CD1c-positive myeloid dendritic cell (primary cell): Measurements from ENCODE around the gene DPYSL3.
A peak's percentile ranks its signal among the peaks of the same experiment; 100 is the strongest.

ENCODE experiments used
- DNase-seq: peaks from one replicate; pipeline ENCODE4 v3.0.0-alpha.2; 2016; ENCODE audit errors: extremely low spot score

DPYSL3 gene

GRCh38 chr5:147403651-147404640 lies 105.9 kb downstream of the DPYSL3 start:
- DNase-seq: peak; percentile 65

DNA sequence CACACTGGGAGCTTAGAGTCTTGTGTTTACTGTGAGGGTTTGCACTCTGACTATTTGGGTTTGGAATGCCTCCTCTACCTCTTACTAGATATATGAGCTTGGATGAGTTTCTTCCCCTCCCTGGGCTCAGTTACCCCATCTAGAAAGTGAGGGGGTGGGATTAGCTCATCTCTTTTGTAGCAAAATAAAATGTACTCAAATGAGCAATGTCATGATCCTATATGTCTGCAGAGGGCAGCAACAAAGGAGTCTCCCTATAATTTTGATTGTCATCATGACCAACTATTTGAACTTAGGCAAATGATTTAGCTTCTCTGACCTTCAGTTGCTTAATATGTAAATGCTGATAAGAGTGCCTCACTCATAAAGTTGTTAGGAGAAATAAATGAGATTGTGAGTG lies 109.0 kb downstream of the DPYSL3 start:
- DNase-seq: no peak

GRCh38 chr5:147400126-147400809 lies 109.6 kb downstream of the DPYSL3 start:
- DNase-seq: no peak

GRCh38 chr5:147398860-147399259 lies 111.0 kb downstream of the DPYSL3 start:
- DNase-seq: no peak

DNA sequence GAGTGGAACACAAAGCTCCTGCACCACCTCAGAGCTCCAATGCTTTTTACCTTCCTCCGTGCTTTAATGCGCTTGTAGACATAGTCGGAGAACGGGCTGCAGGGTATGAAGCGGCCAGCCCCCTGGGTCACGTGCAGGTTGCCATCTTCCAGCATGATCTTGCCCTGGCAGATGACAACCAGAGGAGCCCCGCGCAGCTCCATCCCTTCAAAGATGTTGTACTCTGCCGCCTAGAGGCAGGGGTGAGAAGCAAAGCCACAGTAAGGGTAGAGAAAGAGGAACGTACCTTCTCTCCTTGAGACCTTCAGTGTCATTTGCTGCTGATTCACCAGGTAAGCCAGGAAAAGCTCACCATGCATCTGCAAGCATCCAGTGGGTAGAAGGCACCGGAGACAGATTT lies 112.3 kb downstream of the DPYSL3 start:
- DNase-seq: no peak

DNA sequence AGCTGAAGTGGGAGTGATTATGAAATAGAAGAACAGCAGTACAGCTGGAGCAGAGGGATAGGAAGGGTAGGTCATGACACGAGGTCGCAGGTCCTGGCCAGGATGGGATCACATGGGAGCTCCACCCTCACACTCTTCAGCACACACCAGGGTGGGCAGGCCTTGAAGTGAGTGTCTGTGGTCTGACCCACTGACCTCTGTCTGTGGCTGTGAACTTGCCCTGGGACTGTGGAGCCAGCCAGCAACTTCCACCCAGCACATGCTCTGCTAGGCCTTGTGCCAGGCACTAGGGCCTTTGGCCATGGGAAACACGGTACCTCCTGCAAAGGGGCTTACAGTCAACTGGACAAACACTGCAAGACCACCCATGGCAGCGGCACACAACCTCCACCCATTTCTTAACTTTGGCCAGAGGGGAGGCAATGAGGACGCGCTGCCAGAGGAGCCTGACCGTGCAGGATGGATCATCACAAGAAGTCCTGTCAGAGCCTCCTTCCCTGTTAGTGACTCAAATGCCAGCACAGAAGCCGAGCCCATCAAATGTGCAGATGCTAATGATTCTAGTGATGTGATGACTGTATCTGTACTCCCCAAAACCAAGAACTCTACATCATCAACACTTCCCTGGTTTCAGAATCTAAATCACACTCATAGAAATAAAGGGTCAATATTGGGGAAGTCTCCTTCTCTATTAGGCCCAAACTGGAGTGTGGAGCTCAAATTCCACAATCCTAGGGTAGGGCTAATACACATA lies 113.6 kb downstream of the DPYSL3 start:
- DNase-seq: no peak

DNA sequence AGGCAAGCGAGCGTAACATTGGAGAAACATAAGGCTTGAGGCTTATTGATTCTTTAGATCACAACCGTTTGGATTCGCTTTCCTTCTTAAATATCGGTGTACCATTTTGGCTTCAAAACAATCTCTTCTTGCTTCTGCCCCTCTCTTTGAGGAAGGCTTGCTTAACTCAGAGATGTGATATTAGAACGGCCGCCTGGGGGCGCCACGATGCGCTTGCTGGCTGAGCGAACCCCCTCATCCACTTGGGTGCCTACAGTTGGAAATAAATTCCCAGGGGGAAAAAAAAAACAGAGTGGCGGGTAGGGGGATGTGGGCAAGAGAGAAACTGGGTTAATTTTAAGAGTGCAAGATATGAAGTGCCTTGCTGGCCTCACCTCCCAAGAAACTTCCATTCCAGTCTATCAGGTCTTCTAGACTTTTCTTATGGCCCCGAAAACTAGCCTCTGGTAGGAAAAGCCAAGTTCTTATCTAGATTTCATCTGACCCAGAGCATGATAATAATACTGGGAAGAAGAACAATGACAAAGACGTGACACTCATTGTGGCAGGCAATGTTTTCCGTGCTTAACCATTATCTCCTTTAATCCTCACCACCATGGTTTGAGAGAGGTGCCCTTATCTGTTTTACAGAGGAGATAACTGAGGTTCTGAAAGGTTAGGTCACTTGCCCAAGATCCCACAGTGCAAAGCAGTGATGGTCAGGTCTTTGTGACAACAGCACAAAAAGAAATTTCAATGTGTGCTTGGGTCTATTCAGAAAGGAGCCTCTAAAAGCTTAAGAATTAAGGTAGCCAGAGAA lies 115.8 kb downstream of the DPYSL3 start:
- DNase-seq: no peak

DNA sequence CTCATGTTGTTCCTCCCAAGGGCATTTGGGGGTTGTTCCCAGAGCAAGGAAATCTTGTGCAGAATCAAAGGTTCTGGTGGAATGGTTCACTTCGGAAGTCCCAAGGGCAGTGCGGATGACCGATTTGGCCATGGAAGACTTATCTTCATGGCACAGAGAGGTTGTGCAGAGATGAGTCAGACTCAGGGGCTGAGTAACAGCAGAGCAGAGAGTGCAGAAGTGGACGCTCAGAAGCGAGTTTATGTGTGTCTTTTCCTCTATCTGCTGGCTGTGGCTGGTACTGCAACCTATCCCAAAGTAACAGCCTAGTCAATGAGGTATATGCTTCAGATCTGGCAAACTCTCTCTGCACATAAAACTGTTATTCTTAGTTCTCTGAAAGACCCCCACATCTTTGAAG lies 118.1 kb downstream of the DPYSL3 start:
- peak; percentile 30 for DNase-seq

- DNase-seq: peak; percentile 24
These were observed 119.1 kb downstream of the DPYSL3 start for GRCh38 chr5:147390654-147391225.

GRCh38 chr5:147388184-147389108 lies 121.4 kb downstream of the DPYSL3 start:
- DNase-seq: no peak

DNA sequence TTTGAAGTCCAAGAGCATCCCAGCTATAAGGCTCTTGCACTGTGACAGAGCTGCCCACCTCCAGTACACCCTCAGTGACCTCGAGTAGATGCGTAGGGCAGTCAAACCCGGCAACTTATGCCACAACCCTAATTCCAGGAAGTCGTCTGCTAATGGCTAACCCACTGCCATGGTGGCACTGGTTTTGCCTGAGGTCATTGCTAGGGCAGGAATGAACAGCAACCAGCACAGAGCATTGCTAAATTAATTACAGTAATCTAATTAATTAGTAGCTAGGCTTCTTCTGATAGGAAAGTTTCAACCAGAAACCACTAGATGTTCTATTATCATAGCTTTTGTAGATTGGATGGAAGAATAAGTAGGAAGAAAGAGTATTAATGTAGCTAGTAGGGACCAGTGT lies 122.8 kb downstream of the DPYSL3 start:
- no peak for DNase-seq

GRCh38 chr5:147384346-147385193 lies 125.3 kb downstream of the DPYSL3 start:
- DNase-seq: no peak

- DNase-seq: no peak
These were observed 127.1 kb downstream of the DPYSL3 start for GRCh38 chr5:147382776-147383175.

DNA sequence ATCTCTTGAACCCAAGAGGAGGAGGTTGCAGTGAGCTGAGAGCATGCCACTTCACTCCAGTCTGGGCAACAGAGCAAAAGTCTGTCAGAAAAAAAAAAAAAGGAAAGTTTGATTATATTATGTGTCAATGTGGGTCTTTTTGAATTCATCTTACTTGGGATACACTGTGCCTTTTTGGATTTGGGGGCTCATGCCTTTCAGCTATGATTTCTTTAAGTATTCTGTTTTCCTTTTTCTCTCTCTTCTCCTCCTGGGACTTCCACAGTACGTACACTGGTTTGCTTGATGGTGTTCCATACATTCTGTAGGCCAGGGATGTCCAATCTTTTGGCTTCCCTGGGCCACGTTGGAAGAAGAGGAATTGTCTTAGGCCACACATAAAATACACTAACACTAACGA lies 128.3 kb downstream of the DPYSL3 start:
- no peak for DNase-seq

DNA sequence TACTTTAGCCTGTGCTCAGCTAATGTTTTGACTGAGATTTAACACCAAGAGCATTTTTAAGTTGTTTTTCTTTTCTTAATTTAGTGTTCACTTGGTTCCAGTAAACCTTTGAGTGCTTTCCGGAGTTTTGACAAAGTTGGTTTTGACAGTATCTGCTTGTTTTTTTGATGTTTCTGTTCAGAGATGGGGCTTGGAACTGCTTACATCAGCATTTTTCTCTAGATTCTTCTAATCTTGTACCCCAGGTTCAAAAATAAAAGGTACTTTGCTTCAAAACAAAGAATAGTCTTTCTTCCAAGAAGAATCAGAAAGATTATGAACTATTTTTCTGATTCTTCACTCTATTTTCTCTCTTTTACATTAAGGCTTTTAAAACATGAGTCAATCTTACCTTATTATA lies 132.2 kb downstream of the DPYSL3 start:
- no peak for DNase-seq

GRCh38 chr5:147375151-147375550 lies 134.7 kb downstream of the DPYSL3 start:
- peak; percentile 32 for DNase-seq

- no peak for DNase-seq
These were observed 136.5 kb downstream of the DPYSL3 start for GRCh38 chr5:147373328-147373727.

GRCh38 chr5:147372191-147372590 lies 137.7 kb downstream of the DPYSL3 start:
- no peak for DNase-seq

GRCh38 chr5:147371290-147371689 lies 138.6 kb downstream of the DPYSL3 start:
- no peak for DNase-seq
